Dendritic cell treated with granulocyte-macrophage colony-stimulating factor and Interleukin-4, amounts not matched to agents 40 ng/mL and 50 ng/mL, for 4 days (primary cell): Measurements from ENCODE around the gene ZBTB20.

Experiments
- H3K27ac Mint-ChIP-seq: one replicate; pipeline ENCODE4 v1.8.0; 2022; ENCODE audit warnings: mild to moderate bottlenecking, mixed read lengths
- H3K27me3 Mint-ChIP-seq: one replicate; pipeline ENCODE4 v1.8.0; 2022; ENCODE audit warnings: mild to moderate bottlenecking, mixed read lengths
- H3K36me3 Mint-ChIP-seq: one replicate; pipeline ENCODE4 v1.8.0; 2022; ENCODE audit warnings: low read depth, mixed read lengths
- H3K4me1 Mint-ChIP-seq: one replicate; pipeline ENCODE4 v1.8.0; 2022; ENCODE audit warnings: low read depth, mixed read lengths
- H3K4me3 Mint-ChIP-seq: one replicate; pipeline ENCODE4 v1.8.0; 2022; ENCODE audit warnings: mild to moderate bottlenecking, moderate library complexity, mixed read lengths
- H3K9me3 Mint-ChIP-seq: one replicate; pipeline ENCODE4 v1.8.0; 2022; ENCODE audit warnings: mixed read lengths
- intact Hi-C: fragments of 100-400 bp; cut with micrococcal nuclease; formaldehyde crosslinking; loops from one replicate; pipeline ENCODE4 v1.15.0; 2022

Gene ZBTB20

GRCh38 chr3:114669614-114670013, 477.5 kb downstream of the ZBTB20 start:
- Mint-ChIP-seq H3K27me3 (no peaks in the 10 kb centered on the region), H3K27ac (no peak overlapping the region), H3K9me3 (no peaks in the 10 kb centered on the region), H3K36me3 (no peaks in the 10 kb centered on the region), H3K4me3 (no peak overlapping the region), H3K4me1 (no peaks in the 10 kb centered on the region)
- intact Hi-C loops, result no loop called here

GRCh38 chr3:114668099-114668498, 479.0 kb downstream of the ZBTB20 start:
- Mint-ChIP-seq H3K27ac (no peak overlapping the region), H3K4me1 (no peaks in the 10 kb centered on the region), H3K9me3 (no peaks in the 10 kb centered on the region), H3K27me3 (no peaks in the 10 kb centered on the region), H3K4me3 (no peak overlapping the region), H3K36me3 (no peaks in the 10 kb centered on the region)
- intact Hi-C loops, result no loop called here

- Mint-ChIP-seq H3K4me3 (no peak overlapping the region), H3K36me3 (no peaks in the 10 kb centered on the region), H3K27ac (no peak overlapping the region), H3K4me1 (no peaks in the 10 kb centered on the region), H3K27me3 (no peaks in the 10 kb centered on the region), H3K9me3 (no peaks in the 10 kb centered on the region)
- intact Hi-C loops, result no loop called here
Measured at GRCh38 chr3:114666623-114667022, 480.5 kb downstream of the ZBTB20 start.

DNA sequence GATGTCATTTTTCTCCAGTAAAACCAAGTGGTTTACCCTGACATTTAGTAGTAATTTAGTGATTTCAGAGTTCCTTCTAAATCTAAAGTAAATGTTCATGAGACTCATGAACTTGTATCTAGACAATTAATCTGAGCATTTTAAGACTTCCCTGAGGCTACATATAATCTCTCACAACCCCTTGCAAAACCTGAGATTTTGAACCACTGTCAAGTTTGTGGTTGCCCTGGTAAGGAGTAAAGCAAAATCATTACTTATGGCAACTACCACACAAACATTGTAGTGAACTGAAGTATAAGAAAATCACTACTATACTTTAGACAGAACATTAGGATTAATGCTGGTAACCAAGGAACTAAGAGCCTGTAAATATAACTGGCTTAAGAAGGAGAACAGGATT, 483.1 kb downstream of the ZBTB20 start:
- no peak overlapping the region for H3K4me3 Mint-ChIP-seq
- no peaks in the 10 kb centered on the region for H3K4me1 Mint-ChIP-seq
- peaks cover 4% of the 10 kb centered on the region for H3K9me3 Mint-ChIP-seq
- no peak overlapping the region for H3K27ac Mint-ChIP-seq
- no peaks in the 10 kb centered on the region for H3K27me3 Mint-ChIP-seq
- no peaks in the 10 kb centered on the region for H3K36me3 Mint-ChIP-seq
- intact Hi-C loops, result no loop called here

DNA sequence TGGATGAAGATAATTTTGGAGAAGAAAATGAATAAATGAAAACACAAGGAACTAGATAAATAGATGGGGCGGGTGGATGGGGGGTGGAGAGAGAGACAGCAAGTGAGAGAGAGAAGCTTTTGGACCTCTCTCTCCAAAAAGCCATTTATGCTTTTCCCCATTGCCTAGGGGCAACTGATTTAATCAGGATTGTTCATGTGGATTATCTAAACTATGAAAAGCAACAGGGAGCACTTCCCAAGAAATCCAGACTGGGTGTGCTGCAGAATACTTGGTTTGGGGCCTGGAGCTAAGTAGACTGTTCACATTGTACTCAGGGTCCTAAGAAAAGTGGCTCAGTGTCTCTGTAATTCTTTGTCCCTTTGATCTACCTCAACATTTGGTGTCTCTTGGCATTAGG, 486.3 kb downstream of the ZBTB20 start:
- Mint-ChIP-seq H3K27ac (no peak overlapping the region), H3K9me3 (peaks cover 14% of the 10 kb centered on the region), H3K27me3 (no peaks in the 10 kb centered on the region), H3K4me3 (no peak overlapping the region), H3K4me1 (no peaks in the 10 kb centered on the region), H3K36me3 (no peaks in the 10 kb centered on the region)
- intact Hi-C loops, result no loop called here

DNA sequence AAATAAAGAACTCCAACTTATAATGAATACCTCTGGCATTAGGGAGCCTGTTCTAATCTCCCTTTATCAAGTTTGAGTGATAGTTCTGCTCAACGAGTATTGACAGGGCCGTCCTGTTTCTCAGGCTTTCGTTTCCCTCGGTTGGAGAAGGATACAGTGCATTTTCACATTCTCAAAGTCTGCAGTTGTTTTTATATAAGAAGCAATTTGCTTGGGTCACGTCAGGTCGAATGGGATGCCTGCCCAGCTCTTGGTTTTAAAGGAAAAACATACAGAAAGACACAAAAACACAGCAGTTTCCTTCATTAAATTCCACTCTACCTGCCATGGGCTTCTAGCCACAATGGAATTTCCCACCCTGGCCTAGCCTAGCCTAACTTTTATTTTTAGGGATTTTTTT, 487.0 kb downstream of the ZBTB20 start:
- H3K9me3 Mint-ChIP-seq, result peaks cover 14% of the 10 kb centered on the region
- no peak overlapping the region for H3K27ac Mint-ChIP-seq
- no peaks in the 10 kb centered on the region for H3K27me3 Mint-ChIP-seq
- H3K36me3 Mint-ChIP-seq, result no peaks in the 10 kb centered on the region
- H3K4me3 Mint-ChIP-seq, result no peak overlapping the region
- H3K4me1 Mint-ChIP-seq, result no peaks in the 10 kb centered on the region
- intact Hi-C loops, result no loop called here

DNA sequence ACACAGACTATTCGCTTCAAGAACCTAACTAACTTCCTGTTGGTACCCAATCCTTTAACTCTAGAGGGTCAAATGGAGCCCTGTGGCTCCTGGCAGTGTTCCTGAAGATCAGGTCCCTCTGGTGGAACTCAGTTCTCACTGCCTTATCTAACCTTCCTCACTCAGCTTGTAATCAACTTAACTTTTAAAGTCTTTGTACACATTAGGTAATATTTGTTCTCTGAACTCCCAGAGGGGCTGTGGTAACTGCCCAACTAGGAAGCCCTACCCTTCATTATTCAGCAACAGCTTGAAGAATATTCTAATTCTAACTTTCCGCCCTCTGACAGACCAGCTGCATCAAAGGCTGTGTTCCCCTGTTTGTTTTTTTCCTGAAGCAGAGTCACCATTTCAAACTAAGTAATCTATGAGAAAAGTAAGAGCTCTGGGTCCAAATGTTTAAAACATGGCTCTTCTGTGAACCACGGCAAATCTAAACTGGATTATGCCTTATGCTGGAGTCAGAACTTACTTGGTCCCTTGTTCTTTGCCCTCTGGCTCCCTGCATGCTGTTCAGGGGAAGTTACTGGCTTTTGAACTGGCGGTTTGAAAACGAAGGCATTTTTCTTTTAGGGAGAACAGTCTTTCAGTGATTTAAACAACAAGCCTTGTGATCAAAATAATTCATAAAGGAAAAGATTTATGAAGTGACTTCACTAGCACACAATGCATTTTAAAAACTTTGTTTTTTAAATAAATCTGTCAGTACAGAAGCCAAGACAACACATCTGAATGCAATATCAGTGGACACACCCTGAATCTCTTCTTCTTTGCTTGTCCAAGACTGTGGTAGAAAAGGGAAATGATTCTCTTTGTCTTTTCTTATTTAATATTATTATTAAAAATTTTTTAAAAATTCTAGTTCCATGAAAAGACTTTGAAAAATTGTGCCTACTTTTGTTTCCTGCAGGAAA, 487.7 kb downstream of the ZBTB20 start:
- H3K9me3 Mint-ChIP-seq, result peaks cover 14% of the 10 kb centered on the region
- H3K4me3 Mint-ChIP-seq, result no peak overlapping the region
- intact Hi-C loops, result no loop called here
- no peaks in the 10 kb centered on the region for H3K36me3 Mint-ChIP-seq
- H3K27me3 Mint-ChIP-seq, result no peaks in the 10 kb centered on the region
- no peak overlapping the region for H3K27ac Mint-ChIP-seq
- no peaks in the 10 kb centered on the region for H3K4me1 Mint-ChIP-seq

- H3K27ac Mint-ChIP-seq, result no peak overlapping the region
- intact Hi-C loops, result no loop called here
- no peaks in the 10 kb centered on the region for H3K27me3 Mint-ChIP-seq
- H3K9me3 Mint-ChIP-seq, result no peaks in the 10 kb centered on the region
- no peak overlapping the region for H3K4me3 Mint-ChIP-seq
- H3K36me3 Mint-ChIP-seq, result no peaks in the 10 kb centered on the region
- H3K4me1 Mint-ChIP-seq, result no peaks in the 10 kb centered on the region
Measured at GRCh38 chr3:114651555-114651954, 495.5 kb downstream of the ZBTB20 start.

DNA sequence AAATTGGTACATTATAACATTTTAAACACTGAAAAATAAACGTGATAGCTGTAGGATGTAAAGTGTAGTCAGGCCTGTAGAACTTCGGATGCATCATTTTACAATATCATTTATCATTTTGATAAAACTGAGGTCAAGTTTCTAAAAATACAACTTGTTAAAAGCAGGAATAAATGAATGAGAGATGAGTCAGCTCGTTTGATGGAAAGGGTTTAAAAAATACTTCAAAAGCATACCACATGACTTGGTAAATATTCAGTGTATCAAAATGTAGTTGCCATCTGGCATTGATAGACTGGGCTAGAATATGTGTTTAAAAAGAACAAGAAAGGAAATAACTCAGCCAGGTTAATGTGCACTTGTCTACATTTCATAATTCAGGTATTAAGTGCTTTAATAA, 496.3 kb downstream of the ZBTB20 start:
- H3K9me3 Mint-ChIP-seq, result no peaks in the 10 kb centered on the region
- no peak overlapping the region for H3K27ac Mint-ChIP-seq
- no peaks in the 10 kb centered on the region for H3K27me3 Mint-ChIP-seq
- H3K36me3 Mint-ChIP-seq, result no peaks in the 10 kb centered on the region
- intact Hi-C loops, result no loop called here
- H3K4me3 Mint-ChIP-seq, result no peak overlapping the region
- H3K4me1 Mint-ChIP-seq, result no peaks in the 10 kb centered on the region

GRCh38 chr3:114649331-114649730, 497.8 kb downstream of the ZBTB20 start:
- Mint-ChIP-seq H3K27me3 (no peaks in the 10 kb centered on the region), H3K27ac (no peak overlapping the region), H3K4me1 (no peaks in the 10 kb centered on the region), H3K9me3 (no peaks in the 10 kb centered on the region), H3K4me3 (no peak overlapping the region), H3K36me3 (no peaks in the 10 kb centered on the region)
- intact Hi-C loops, result no loop called here

DNA sequence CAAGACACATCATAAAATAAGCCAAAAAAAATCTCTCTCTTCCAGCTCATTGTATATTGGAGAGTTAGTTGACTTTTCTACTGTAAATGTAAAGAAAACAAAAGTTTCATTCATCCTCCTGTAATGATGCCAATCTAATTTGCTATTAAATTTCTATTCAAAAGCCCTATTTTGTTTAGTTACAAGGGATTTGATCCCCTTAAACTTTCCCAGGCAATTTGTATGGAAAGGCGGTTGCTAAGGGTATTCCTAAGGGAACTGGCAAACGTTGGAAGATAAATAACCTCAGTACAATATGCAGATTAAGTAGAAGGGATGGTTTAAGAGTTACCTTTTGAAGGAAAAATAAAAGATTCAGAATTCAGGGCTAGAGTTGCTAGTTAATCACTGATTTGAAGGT, 500.6 kb downstream of the ZBTB20 start:
- intact Hi-C loops, result no loop called here
- Mint-ChIP-seq H3K27me3 (no peaks in the 10 kb centered on the region), H3K9me3 (no peaks in the 10 kb centered on the region), H3K4me3 (no peak overlapping the region), H3K27ac (no peak overlapping the region), H3K4me1 (no peaks in the 10 kb centered on the region), H3K36me3 (no peaks in the 10 kb centered on the region)

DNA sequence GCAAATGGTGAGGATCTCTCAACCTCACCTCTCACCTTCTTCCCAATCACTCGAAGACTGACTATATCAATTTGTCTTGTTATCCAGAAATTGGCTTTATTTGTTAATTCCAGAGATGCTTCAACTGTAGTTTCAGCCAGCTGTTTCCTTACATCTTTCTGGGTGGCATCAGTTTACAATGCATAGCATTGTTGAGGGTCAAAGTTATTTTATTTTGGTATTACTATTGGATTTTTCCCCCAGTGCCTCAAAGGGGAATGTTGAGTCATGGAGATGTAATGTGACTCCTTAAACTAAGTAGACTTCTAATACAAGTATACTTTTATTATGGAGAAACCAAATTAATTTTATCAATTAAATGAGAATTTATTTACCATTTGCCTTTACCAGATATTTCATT, 501.7 kb downstream of the ZBTB20 start:
- no peaks in the 10 kb centered on the region for H3K4me1 Mint-ChIP-seq
- intact Hi-C loops, result no loop called here
- H3K36me3 Mint-ChIP-seq, result no peaks in the 10 kb centered on the region
- no peaks in the 10 kb centered on the region for H3K27me3 Mint-ChIP-seq
- no peaks in the 10 kb centered on the region for H3K9me3 Mint-ChIP-seq
- H3K27ac Mint-ChIP-seq, result no peak overlapping the region
- H3K4me3 Mint-ChIP-seq, result no peak overlapping the region

- Mint-ChIP-seq H3K27ac (no peak overlapping the region), H3K9me3 (no peaks in the 10 kb centered on the region), H3K4me3 (no peak overlapping the region), H3K36me3 (no peaks in the 10 kb centered on the region), H3K27me3 (no peaks in the 10 kb centered on the region), H3K4me1 (no peaks in the 10 kb centered on the region)
- intact Hi-C loops, result no loop called here
Measured at GRCh38 chr3:114644367-114644766, 502.7 kb downstream of the ZBTB20 start.

GRCh38 chr3:114642951-114643741, 503.9 kb downstream of the ZBTB20 start:
- H3K36me3 Mint-ChIP-seq, result no peaks in the 10 kb centered on the region
- no peak overlapping the region for H3K4me3 Mint-ChIP-seq

More at GRCh38 chr3:114642951-114643741, 503.9 kb downstream of the ZBTB20 start:
- Mint-ChIP-seq H3K27me3 (no peaks in the 10 kb centered on the region), H3K27ac (no peak overlapping the region), H3K9me3 (no peaks in the 10 kb centered on the region), H3K4me1 (no peaks in the 10 kb centered on the region)
- intact Hi-C loops, result no loop called here
